Head of caudate nucleus (tissue), 42 donors: Measurements from ENCODE around the gene ENTR1.
A peak's percentile ranks its signal among the peaks of the same experiment; 100 is the strongest.

Source experiments
- DNase-seq, 42 donors: peaks; one replicate each; pipeline versions ENCODE4 v3.0.0 to v3.0.0-alpha.2; 2020 to 2021; ENCODE audit warnings: mixed read lengths in 7 of 42
- intact Hi-C: fragments of 100-400 bp; cut with DNase I; formaldehyde crosslinking; loops from one replicate; pipeline ENCODE4 v1.15.0; 2022

Gene ENTR1

DNA sequence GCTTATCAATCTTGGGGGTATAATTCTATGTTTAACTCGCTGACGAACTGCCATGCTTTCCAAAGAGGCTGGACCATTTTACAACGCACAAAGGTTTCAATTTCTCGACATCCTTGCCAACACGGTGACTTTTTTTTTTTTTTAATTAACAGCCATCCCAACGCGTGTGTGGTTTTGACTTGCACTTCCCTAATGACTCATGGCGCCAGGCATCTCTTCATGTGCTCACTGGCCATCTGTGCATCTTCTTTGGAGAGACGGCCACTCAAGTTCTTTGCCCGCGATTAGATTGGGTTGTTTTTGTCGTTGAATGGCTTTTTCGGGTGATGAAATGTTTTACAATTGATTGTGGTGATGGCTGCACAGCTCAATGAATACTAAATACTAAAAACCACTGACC is 24.4 kb downstream of the ENTR1 start:
- DNase-seq: no peak
- intact Hi-C loops: no loop called here

DNA sequence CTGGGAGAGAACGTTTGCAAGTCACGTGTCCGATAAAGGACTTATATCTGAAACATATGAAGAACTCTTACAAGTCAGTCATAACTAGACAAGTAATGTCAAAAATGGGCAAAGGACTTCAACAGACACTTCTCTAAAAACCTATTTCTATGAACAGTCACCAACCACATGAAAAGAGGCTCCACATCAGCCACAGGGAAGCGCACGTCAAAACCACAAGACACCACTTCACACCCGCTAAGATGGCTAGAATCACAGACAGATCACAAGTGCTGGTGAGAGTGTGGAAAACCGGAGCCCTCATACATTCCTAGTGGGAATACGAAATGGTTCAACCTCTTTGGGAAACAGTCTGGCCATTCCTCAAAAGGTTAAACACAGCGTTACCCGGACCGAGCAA is 25.4 kb downstream of the ENTR1 start:
- intact Hi-C loops: no loop called here
- no peak for DNase-seq

DNA sequence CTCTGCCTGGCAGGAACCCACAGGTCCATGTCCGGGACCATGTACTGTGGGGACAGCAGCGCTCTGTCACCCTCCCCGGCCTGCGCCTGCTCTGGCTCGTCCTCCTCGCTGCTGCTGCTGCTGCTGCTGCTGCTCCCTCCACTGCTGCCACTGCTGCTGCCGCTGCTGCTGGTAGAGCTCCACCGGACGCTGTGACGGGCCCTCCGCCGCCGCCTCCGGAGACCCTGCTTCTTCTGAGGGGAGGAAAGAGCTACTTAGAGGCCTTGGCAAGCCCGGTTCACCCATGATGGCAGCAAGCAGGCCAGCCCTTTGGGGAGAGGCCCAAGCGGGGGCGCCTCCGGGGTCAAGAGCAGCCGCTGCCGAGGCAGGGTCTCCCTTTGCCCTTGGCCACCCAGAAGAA is 27.0 kb downstream of the ENTR1 start:
- no peak for DNase-seq
- intact Hi-C loops: no loop called here

DNA sequence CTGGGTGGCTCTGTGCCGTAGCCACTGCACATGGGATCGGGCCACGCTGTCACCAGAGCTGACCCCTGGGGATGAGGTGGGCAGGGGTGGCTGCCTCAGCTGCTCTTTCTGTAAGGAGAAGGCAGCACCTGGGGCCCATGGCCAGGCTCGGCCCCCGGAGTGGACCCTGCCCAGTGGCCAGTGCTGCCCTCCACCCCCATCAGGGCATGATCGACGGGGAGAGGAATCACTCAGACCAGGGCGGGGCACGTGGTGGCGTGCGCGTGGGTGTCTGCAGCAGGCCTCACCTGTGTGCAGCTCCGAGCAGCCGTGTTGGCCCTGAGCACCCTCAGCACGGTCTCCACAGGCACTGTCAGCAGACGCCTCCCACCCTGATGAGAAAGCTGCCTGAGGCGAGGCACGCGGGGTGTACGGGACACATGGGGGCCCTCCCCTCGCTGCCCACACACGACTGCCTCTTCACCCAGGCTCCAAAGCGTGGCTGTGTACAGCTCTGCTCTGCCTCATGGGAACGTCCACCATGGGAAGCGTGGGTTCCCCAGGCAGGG is 28.4 kb downstream of the ENTR1 start:
- intact Hi-C loops: no loop called here
- DNase-seq: peak; percentile 44 to 94 (median 78)

DNA sequence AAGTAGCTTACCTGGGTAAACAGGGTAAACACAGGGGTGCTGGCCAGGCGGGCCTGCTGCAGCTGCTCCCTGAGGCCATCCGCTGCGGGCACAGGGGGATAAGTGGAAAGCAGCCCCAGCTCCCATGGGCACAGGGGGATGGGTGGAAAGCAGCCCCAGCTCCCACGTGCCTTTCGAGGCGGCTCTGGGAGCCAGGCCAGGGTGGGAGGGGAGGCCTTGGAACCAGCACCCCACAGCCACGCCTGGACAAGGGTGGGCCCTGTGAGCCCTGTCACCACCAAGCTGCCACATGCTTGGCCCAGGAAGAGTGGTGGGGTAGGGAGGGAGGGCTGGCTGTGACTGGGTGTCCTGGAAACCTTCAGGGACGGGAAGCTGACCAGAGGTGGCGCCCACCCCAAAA is 29.1 kb downstream of the ENTR1 start:
- DNase-seq: peak in 9 of 42 donors; percentile 25 to 54 (median 37)
- intact Hi-C loops: no loop called here

DNA sequence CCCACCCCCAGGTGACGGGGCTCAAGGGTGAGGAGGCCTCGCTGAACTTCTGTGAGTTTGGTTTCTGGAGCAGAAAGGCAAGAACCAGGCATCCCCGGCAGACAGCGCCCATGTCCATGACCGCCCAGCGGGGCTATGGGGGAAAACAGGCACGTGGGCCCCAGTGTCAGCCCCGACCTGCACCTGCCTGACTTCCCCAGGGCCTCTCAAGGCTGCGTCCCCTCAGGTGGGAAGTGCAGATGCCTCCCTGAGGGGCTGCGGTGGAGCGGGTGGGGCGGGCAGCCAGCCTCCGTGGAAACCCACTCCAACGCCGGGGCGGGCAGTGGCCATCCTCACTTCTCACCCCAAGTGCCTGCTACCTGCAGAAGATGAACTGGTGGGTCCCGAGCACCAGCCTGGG is 30.0 kb downstream of the ENTR1 start:
- DNase-seq: no peak
- intact Hi-C loops: no loop called here

DNA sequence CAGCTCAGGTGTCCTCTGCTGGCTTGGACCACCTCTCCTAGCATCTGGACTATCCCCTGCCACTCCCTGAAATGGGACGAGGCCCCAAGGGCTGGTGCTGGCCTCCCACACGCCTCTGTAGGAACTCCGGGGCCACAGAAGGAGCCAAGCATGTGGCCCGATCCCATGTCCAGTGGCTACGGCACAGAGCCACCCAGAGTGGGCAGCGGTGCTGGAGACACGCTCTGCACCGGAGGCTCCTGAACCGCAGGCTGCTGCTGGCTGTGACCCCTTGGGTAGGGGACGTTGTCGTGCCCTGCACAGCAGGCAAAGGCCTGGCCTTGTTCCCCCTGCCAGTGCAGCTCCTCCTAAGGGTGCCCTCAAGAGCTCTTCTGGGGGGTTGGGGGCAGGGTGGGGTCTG is 30.5 kb downstream of the ENTR1 start:
- no peak for DNase-seq
- intact Hi-C loops: no loop called here

DNA sequence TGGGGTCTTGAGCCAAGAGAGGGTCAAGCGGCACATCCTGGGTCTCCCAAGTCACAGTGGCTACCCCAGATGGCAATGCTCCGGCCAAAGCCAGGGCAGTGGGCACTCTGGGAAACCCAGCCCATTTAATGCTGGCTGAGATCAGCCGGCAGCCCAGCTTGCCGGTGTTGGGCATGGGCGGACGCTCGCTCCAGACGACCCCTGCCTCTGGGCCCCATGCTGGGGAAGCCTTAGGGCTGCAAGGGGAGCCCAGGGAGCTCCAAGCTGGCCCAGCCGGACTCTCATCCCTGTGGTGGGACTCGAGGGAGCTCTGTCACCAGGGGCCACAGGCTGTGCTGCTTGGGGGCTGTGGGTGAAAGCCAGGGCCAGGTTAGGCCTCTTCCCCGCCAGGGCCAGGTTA is 31.0 kb downstream of the ENTR1 start:
- no peak for DNase-seq
- intact Hi-C loops: no loop called here

DNA sequence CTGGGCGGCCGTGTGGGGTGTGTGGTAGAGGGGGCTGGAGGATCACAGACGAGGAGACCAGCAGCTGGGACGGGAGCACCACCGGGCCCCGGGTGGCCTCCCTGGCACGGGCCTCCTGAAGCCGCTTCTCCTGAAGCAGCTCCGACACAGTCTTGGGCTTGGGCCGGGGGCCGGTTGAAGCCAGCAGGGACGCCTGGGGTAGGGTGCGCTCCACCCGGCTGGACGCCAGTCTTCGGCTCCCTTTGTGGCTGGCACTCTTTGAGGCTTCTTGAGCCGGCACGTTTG is 31.5 kb downstream of the ENTR1 start:
- intact Hi-C loops: no loop called here
- no peak for DNase-seq

DNA sequence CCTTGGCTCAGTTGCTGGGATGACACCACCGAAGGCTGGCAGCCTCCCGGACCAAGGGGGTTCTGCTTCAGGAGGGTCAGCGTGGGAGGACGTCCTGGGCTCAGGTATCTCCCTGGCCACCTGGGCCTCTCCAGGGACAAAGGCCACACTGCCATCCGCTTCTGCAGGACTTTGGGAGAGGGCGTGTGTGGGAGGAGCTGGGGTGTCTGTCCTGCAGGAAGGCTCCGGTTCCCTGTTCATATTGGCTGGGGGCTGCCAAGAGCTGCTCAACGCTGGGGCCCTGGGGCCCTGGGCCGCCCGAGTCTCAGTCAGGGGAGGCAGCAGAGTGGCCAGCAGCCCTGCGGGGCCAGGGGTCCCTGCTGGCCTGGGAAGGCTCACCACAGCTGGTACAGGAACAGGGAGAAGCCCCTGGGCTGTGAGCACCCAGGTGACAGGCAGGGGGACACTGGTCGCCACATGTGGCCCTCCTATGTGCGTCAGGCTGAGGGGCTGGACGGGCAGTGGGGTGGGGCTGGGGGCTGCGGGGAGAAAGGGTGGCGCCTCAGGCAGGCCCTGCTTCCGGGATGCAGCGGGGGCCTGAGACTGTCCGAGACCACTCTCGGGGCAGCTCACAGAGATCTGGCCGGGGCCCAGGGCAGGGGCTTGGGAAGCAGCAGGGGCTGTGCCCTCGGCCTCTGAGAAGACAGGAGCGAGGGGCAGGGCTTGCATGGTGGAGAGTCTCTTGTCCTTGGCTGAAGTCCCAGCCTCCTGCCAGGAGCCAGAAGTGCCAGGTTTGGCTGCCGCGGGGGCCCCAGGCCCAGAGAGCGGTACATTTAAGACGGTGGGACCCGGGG is 32.0 kb downstream of the ENTR1 start:
- intact Hi-C loops: no loop called here
- DNase-seq: no peak

DNA sequence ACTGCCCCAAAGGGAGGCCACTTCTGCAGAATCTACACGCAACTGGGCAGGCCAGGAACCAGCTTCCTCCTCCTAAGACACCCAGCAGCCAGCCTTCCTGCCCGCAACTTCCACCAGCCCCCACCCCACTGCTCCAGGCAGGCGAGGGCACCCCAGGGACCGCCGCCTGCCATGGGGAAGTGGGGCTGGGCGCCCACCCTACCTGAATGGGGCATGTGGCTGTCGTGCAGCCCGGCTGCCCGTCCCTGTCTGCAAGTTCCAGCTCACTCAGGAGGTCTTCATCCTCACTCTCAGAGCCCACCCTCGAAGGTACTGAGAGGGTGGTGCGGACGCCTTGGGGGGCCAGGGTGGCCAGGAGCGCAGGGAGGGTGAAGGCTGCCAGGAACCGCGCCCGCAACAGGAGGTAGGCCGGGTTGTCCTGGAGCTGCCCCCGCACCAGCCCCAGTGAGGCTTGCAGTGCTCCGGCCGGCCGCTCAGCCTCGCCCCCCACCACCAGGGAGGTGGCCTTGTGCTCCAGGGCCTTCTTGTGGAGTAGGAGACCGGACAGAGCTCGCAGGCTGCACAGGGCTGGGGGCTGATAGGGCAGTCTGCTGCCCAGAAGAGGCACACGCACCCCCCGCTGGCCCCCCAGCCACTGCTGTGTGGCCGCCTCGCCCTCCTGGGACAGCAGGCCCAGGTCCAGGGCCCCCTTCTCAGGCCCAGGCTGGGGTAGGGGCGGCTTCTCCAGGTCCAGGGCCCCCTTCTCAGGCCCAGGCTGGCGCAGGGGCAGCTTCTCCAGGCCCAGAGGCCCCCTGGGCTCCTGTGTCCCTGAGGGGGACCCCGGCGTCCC is 32.9 kb downstream of the ENTR1 start:
- DNase-seq: peak in 4 of 42 donors; percentile 32 to 61 (median 48)
- intact Hi-C loops: no loop called here

DNA sequence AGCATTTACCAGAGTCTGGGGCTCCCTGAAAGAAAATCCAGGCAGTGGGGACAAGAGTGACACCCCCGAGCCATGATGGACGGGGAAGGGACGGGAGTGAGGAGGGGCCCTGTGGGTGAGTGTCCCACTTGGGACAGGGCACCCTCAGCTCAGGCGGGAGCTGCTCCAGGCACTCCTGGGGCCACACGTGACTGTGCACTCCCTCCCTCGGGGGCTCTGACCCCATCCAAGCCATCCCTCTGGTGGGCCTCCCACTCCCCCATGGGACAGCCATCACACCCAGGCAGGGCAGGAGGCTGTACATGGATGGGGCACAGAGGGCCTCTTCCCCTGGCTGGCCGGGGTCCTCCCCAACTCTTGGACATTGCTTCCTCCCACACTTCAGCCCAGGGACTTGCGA is 34.0 kb downstream of the ENTR1 start:
- intact Hi-C loops: no loop called here
- DNase-seq: no peak

DNA sequence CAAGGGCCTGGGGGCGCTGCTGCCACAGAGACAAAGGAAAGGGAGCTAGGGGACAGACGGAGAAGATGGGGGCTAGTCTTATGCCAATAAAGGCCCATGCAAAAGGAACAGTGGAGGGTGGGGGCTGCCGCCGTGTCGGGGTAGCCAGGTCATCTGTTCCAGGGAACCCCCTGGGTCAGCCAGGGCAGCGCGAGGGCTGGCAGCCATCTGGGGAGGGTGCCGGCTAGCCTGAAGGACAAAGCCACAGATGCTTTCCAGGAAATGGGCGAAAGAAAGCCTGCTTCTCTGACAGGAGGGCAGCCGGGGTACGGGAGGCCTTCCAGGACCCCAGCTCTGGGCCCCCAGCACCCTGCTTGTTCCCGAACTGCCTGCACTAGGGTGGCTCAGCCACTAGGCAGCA is 35.3 kb downstream of the ENTR1 start:
- intact Hi-C loops: no loop called here
- no peak for DNase-seq

DNA sequence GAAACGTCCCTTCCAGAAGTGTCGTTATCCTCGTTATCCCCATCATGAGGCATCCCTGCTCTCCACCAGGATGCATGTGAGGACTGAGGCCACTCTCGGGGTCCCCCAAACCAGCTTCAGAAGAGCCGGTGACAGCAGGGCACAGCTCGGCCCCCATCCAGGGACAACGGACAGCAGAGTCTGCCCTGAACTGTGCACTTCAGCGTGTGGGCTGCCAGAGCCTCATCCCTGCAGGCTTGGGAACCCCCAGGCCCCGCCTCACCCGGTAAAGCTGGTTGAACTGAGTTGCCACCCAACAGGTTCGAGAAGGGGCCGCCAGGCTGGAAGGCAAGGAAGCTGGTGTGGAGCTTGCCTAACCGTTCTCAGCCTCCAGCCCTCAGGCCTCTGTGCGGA is 36.2 kb downstream of the ENTR1 start:
- intact Hi-C loops: no loop called here
- no peak for DNase-seq

DNA sequence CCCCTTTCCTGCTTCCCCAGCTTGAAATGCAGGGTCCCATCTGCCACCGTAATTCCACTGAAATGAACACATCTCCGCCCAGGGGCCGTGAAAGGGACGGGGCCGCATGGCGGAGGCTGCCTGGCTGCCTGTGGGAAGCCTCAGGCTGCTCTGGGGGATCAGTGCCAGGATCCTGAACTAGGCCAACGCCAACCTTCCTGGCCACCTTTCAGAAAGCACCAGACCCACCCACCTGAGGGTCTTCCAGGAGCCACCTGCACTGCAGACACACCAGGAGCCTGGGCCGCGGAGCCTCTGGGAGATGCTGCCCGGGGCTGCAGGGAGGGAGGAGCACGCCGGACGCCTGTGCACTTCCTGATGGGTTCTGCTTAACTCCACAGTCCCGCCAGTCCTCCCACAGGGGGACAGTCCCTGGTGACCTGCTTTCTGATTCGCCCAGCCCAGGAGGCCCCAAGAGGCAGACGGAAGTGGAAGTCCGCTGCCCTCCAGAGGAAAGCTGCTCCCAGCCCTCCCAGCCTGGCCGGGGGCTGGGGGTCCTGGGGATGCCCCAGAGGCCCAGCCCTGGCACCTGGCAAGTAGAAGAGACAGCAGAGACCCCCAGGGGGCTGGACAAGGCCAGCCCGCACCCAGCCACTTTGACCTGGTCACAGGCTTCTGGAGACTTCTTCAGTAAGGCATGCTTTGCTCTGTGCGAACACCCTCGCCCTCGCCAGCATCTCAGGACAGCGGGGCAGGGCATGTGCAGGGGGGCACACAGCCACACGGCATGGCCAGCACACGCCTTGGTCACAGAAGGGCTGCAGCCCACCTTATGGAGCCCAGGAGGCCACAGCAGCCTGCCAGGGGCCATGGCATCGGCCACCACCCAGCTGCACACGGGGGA is 36.9 kb downstream of the ENTR1 start, which contains the start of gene CARD9:
TSS of gene CARD9 (minus strand) at position 370 of the 883 bp plus-strand sequence. CDS start 1,591 bp downstream, outside the sequence.
- intact Hi-C loops: no loop called here
- peak in 34 of 42 donors; percentile 22 to 74 (median 54) for DNase-seq

DNA sequence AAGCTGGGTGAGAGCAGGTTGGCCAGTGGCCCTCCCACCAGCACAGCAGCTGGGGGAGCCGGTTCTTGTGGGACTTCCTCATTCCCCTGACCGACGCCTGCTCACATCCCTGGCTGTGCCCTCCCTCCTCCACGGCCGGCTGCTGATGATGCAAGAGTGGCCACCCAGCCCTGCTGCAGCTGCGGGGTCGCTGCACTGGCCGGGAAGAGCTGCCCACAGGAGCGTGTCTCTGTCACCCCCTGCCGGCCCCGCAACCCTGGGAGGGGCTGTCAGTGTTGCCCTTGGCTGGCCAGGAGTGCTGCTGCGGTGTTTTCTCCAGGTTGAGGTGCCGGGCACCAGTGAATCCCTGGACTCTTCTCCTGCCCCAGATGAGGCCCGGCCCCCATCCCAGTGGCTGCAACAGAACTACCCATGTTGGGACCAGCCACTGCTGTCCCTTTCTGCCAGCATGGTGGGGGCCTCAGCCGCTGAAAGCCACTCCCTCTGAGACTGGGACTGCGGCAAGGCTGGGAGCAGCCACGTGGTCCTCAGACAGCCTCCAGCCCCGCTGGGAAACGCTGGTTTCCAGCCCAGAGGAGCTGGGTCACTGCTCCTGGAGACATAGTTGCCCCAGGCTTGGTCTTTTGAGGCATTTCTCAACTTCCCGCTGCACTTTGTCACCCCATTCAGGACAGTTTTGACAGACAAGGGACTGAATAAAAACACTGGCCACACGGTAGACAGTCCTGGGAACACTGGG is 37.7 kb downstream of the ENTR1 start:
- intact Hi-C loops: no loop called here
- DNase-seq: peak in 35 of 42 donors; percentile 21 to 71 (median 49)

DNA sequence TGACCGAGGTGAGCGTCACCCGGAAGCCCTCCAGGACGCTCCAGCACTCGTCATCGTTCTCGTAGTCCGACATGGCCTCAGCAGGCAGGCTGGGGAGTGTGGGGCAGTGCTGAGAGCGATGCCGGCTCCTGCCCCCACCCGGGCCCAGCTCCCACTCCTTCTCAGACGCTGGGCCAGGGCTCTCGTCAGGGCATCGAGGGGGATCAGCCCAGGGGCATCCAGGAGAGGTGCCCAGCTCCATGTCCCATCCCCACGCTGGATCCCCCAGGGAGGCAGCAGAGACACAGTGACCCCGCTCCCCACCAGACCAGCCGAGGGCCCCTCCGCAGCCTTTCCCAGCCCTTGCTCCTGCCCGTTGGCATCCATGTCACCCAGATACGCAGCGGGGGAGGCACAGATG is 38.4 kb downstream of the ENTR1 start:
- no peak for DNase-seq
- intact Hi-C loops: no loop called here

DNA sequence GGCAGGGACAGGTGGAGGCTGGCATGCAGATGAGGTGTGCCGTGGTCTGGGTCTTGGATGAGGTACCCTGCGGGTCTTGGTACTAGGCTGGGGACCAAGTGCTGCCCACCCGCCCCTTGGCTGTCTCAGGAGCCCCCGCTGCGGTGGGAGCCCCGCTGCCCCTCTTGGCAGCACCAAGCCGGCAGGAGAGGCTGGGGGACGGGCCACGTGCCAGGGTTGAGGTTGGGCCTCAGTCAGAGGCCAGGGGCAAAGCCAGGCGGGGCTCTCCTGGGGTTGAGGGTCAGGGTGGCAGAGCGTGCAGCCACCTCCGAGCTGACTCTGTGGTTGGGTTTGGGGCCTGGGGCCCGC is 38.9 kb downstream of the ENTR1 start:
- intact Hi-C loops: no loop called here
- no peak for DNase-seq
